ENCODE measurements around the gene GPR15. TPM values are rescaled to one million over a fixed set of nuclear protein-coding genes. Genes with fewer than 3 reads are reported as not detected.

The GPR15 gene
- total and polyA plus RNA-seq, 2 experiments from 2014 or later: not detected

- Histone ChIP-seq H3K79me2 (replicated peaks; ENCODE audit: insufficient read depth) (0 out of 2 replicates have a peak, but pooled peaks cover under 1% of the 10 kb centered on the region), H3K9me2 (ENCODE audit: insufficient read depth) (no peaks in the 10 kb centered on the region), H3K4me2 (no peak overlapping the region), H4K20me1 (replicated peaks; ENCODE audit: insufficient read depth) (0 out of 2 replicates have a peak, but pooled peaks cover 9% of the 10 kb centered on the region), H3F3A (replicated peaks; ENCODE audit: low read depth) (no peaks in the 10 kb centered on the region), H3K4me3 (no peak overlapping the region), H3K4me1 (ENCODE audit: insufficient read depth) (peaks cover 10% of the 10 kb centered on the region), H2AFZ (no peak overlapping the region), H3K27ac (ENCODE audit: low read depth) (no peak overlapping the region), H3K36me3 (ENCODE audit: insufficient read depth) (no peaks in the 10 kb centered on the region; the same call in 1 of the 2 replicates), H3K27me3 (ENCODE audit: insufficient read depth) (no peaks in the 10 kb centered on the region)
- Mint-ChIP-seq H3K9me3 (no peaks in the 10 kb centered on the region), H3K4me1 (peaks cover 12% of the 10 kb centered on the region), H3K27me3 (ENCODE audit: insufficient read depth, low read depth, poor library complexity) (no peaks in the 10 kb centered on the region), H3K36me3 (ENCODE audit: low read depth) (peaks cover 9% of the 10 kb centered on the region; the same call in 2 of the 3 replicates), H3K4me3 (no peak overlapping the region), H3K27ac (no peak overlapping the region)
- TF ChIP-seq REST (IDR thresholded peaks at IDR 0.05; ENCODE audit: unreplicated experiment): no peak
- TF ChIP-seq EZH2 (IDR thresholded peaks at IDR 0.05; ENCODE audit: low read depth, unreplicated experiment): no peak
- TF ChIP-seq, protein P1, sequence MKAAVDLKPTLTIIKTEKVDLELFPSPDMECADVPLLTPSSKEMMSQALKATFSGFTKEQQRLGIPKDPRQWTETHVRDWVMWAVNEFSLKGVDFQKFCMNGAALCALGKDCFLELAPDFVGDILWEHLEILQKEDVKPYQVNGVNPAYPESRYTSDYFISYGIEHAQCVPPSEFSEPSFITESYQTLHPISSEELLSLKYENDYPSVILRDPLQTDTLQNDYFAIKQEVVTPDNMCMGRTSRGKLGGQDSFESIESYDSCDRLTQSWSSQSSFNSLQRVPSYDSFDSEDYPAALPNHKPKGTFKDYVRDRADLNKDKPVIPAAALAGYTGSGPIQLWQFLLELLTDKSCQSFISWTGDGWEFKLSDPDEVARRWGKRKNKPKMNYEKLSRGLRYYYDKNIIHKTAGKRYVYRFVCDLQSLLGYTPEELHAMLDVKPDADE (IDR thresholded peaks at IDR 0.05): no peak
- no peak for TF ChIP-seq ZNF114 (CRISPR knock-in tag; IDR thresholded peaks at IDR 0.05)
- TF ChIP-seq, protein P2, sequence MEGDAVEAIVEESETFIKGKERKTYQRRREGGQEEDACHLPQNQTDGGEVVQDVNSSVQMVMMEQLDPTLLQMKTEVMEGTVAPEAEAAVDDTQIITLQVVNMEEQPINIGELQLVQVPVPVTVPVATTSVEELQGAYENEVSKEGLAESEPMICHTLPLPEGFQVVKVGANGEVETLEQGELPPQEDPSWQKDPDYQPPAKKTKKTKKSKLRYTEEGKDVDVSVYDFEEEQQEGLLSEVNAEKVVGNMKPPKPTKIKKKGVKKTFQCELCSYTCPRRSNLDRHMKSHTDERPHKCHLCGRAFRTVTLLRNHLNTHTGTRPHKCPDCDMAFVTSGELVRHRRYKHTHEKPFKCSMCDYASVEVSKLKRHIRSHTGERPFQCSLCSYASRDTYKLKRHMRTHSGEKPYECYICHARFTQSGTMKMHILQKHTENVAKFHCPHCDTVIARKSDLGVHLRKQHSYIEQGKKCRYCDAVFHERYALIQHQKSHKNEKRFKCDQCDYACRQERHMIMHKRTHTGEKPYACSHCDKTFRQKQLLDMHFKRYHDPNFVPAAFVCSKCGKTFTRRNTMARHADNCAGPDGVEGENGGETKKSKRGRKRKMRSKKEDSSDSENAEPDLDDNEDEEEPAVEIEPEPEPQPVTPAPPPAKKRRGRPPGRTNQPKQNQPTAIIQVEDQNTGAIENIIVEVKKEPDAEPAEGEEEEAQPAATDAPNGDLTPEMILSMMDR (conservative IDR thresholded peaks at IDR 0.05; ENCODE audit: low read depth in 2 of 2): no peak
- TF ChIP-seq CREB1 (CRISPR knock-in tag; IDR thresholded peaks at IDR 0.05; ENCODE audit: low read depth): no peak
- TF ChIP-seq POLR2AphosphoS5 (IDR thresholded peaks at IDR 0.05; ENCODE audit: low read depth): no peak
- TF ChIP-seq, protein P3, sequence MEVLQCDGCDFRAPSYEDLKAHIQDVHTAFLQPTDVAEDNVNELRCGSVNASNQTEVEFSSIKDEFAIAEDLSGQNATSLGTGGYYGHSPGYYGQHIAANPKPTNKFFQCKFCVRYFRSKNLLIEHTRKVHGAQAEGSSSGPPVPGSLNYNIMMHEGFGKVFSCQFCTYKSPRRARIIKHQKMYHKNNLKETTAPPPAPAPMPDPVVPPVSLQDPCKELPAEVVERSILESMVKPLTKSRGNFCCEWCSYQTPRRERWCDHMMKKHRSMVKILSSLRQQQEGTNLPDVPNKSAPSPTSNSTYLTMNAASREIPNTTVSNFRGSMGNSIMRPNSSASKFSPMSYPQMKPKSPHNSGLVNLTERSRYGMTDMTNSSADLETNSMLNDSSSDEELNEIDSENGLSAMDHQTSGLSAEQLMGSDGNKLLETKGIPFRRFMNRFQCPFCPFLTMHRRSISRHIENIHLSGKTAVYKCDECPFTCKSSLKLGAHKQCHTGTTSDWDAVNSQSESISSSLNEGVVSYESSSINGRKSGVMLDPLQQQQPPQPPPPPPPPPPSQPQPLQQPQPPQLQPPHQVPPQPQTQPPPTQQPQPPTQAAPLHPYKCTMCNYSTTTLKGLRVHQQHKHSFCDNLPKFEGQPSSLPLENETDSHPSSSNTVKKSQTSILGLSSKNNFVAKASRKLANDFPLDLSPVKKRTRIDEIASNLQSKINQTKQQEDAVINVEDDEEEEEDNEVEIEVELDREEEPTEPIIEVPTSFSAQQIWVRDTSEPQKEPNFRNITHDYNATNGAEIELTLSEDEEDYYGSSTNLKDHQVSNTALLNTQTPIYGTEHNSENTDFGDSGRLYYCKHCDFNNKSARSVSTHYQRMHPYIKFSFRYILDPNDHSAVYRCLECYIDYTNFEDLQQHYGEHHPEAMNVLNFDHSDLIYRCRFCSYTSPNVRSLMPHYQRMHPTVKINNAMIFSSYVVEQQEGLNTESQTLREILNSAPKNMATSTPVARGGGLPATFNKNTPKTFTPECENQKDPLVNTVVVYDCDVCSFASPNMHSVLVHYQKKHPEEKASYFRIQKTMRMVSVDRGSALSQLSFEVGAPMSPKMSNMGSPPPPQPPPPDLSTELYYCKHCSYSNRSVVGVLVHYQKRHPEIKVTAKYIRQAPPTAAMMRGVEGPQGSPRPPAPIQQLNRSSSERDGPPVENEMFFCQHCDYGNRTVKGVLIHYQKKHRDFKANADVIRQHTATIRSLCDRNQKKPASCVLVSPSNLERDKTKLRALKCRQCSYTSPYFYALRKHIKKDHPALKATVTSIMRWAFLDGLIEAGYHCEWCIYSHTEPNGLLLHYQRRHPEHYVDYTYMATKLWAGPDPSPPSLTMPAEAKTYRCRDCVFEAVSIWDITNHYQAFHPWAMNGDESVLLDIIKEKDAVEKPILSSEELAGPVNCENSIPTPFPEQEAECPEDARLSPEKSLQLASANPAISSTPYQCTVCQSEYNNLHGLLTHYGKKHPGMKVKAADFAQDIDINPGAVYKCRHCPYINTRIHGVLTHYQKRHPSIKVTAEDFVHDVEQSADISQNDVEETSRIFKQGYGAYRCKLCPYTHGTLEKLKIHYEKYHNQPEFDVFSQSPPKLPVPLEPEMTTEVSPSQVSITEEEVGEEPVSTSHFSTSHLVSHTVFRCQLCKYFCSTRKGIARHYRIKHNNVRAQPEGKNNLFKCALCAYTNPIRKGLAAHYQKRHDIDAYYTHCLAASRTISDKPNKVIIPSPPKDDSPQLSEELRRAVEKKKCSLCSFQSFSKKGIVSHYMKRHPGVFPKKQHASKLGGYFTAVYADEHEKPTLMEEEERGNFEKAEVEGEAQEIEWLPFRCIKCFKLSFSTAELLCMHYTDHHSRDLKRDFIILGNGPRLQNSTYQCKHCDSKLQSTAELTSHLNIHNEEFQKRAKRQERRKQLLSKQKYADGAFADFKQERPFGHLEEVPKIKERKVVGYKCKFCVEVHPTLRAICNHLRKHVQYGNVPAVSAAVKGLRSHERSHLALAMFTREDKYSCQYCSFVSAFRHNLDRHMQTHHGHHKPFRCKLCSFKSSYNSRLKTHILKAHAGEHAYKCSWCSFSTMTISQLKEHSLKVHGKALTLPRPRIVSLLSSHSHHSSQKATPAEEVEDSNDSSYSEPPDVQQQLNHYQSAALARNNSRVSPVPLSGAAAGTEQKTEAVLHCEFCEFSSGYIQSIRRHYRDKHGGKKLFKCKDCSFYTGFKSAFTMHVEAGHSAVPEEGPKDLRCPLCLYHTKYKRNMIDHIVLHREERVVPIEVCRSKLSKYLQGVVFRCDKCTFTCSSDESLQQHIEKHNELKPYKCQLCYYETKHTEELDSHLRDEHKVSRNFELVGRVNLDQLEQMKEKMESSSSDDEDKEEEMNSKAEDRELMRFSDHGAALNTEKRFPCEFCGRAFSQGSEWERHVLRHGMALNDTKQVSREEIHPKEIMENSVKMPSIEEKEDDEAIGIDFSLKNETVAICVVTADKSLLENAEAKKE (CRISPR knock-in tag; IDR thresholded peaks at IDR 0.05): no peak
- no peak for TF ChIP-seq EZH2phosphoT487 (IDR thresholded peaks at IDR 0.05; ENCODE audit: unreplicated experiment)
- no peak for TF ChIP-seq JUNB (IDR thresholded peaks at IDR 0.05; ENCODE audit: unreplicated experiment)
- no peak for TF ChIP-seq ZNF331 (CRISPR knock-in tag; IDR thresholded peaks at IDR 0.05; ENCODE audit: low read depth)
- no peak for TF ChIP-seq STAT1 (IDR thresholded peaks at IDR 0.05; ENCODE audit: unreplicated experiment)
- TF ChIP-seq NANOG (IDR thresholded peaks at IDR 0.05; ENCODE audit: borderline replicate concordance): no peak
- ATAC-seq (no peak), DNase-seq (ENCODE audit: low spot score) (no peak)
Observed at GRCh38 chr3:98512576-98512975, 19.2 kb upstream of the GPR15 start.
